Bladder microvascular endothelial cell (primary cell): ENCODE measurements around the gene OR4D6. TPM values are rescaled to one million over a fixed set of nuclear protein-coding genes. Genes with fewer than 3 reads are reported as not detected.

Experiments
- total RNA-seq: library from RNA; depleted of rRNA; stranded (reverse); fragments of >200 nt; gene quantifications from 2 replicates; pipeline ENCODE4 v1.2.3, GENCODE V29; 2014

The OR4D6 gene
- total RNA-seq, result not detected in 2 replicates

DNA sequence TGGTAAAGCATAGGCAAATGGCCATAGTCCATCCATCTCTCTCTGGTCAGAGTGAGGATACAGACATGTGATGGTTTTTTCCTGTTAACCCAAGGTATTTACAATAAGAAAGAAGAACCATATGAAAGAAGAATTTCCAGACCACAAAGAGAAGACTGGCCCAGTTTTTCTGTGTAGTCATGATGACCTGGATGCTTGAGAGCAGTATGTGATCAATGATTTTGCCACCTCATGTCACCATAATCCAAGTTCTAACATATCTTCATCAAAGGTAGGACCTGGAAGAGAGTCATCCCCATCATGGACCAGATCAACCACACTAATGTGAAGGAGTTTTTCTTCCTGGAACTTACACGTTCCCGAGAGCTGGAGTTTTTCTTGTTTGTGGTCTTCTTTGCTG is at the start of gene OR4D6:
OR4D6 (plus strand) TSS at position 301 of the 400 bp plus-strand sequence; CDS start at position 301, 0 bp downstream.

DNA sequence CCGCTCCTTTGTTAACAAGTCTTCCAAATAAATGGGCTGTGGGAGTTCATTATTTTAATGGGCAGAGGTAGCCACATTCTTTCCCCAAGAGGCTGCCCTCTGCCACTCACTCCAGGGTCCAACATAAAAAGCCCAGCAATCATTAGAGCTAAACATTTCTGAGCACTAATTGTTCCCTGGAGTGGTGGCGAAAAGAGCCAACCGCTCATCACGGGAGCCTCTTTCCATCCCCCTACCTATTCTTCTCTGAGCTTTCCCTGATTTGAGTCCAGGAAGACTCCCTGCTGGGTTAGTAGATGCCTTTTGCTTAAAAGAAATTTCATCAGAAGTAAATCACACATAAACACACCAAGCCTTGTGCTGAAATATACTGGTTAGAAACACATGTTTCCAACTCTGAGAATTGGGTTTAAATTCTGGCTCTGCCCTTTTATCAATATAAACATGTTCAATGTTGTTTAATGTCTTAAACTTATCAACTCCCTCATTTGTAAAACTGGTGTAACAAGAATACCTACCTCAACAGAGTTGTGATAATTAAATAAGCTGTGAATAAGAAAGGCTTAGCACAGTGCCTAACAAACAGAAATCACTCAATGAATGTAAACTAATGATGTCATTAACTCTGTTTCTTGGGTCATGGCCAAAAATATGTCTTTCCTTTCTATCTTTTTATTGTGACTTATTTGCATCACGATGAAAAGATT is 30.2 kb upstream of the OR4D6 start, which contains the start of gene OR5A2:
OR5A2 (minus strand) TSS at position 53 of the 707 bp plus-strand sequence. CDS start 3,460 bp downstream, outside the sequence.

DNA sequence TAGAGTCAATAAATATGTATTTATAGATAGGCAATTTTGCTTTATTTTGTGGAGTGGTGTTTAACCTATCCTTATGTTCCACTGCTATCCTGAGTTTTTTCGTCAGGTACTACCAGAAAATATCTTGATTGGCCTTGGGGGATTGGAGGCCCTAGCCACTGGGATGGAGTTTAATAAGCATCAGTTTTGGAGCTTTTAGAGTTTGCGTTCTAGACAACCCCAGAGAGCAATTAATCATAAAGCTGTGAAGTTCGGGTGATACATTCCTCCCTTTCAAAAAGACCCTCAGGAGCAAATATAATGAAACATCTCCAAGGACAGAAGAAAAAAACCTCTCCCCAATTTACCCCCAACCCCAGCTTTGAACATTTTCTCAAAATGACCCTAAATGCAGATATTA is 20.6 kb upstream of the OR4D6 start, which contains the start of gene OR5A1:
OR5A1 (plus strand) TSS at position 301 of the 400 bp plus-strand sequence. CDS start 6,700 bp downstream, outside the sequence.

DNA sequence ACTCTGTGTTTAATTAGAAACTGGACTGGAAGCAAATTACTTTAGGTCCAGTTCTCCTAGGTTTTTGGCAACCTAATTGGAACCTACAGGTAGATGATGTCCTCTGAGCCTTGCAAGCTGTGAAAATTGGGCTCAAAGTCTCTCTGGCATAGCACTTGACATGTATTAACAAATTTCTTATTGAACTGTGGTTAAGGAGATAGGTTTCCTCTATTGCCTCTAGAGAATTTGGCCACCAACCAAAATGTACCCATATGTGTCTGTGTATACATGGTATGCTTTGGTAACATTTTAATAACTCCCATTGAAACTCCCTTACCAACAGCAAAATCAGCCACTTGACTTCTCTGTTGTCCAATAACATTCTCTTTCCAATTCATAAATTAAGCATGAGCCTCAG is 16.3 kb downstream of the OR4D6 start, which contains the start of gene OR4D10:
OR4D10 (plus strand) TSS at position 301 of the 400 bp plus-strand sequence. CDS start 4,115 bp downstream, outside the sequence.

DNA sequence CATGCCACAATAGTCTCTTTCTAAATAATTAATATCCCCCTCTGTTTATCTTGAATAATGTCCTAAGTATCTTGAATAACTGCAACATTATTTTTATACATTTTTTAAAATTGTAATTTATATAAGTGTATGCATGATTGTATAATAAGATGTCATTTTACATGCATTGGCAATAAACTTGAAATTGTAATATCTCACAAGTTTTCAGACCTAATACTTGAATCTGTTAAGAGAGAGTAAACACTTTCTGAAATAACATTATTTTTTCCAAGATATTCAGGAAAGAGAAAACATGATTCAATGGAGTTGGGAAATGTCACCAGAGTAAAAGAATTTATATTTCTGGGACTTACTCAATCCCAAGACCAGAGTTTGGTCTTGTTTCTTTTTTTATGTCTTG is 46.5 kb downstream of the OR4D6 start, which contains the start of gene OR4D11:
OR4D11 (plus strand) TSS at position 301 of the 400 bp plus-strand sequence; CDS start at position 301, 0 bp downstream.

Other genes starting within 250 kb of the OR4D6 start
- gene MPEG1, start 244.0 kb upstream of the OR4D6 start, total RNA-seq, result 0.06 TPM in 1 of 2 replicates, not detected in the other
- gene OR5AN1, start 98.1 kb upstream of the OR4D6 start, total RNA-seq, result under 0.01 TPM in 1 of 2 replicates, not detected in the other
- gene OR5A2, start 30.5 kb upstream of the OR4D6 start, total RNA-seq, result under 0.01 TPM in 1 of 2 replicates, not detected in the other
- not detected in 2 replicates for gene OR5A1, start 20.5 kb upstream of the OR4D6 start, total RNA-seq
- not detected in 2 replicates for gene OR4D10, start 16.4 kb downstream of the OR4D6 start, total RNA-seq
- not detected in 2 replicates for gene OR4D11, start 46.6 kb downstream of the OR4D6 start, total RNA-seq
- not detected in 2 replicates for gene OR4D9, start 54.6 kb downstream of the OR4D6 start, total RNA-seq
- gene OSBP, start 158.8 kb downstream of the OR4D6 start, total RNA-seq, result 23.5 and 75.8 TPM in 2 replicates
- gene PATL1, start 212.1 kb downstream of the OR4D6 start, total RNA-seq, result 4.0 and 15.9 TPM in 2 replicates